ENCODE results near the gene OR2L3.

DNA sequence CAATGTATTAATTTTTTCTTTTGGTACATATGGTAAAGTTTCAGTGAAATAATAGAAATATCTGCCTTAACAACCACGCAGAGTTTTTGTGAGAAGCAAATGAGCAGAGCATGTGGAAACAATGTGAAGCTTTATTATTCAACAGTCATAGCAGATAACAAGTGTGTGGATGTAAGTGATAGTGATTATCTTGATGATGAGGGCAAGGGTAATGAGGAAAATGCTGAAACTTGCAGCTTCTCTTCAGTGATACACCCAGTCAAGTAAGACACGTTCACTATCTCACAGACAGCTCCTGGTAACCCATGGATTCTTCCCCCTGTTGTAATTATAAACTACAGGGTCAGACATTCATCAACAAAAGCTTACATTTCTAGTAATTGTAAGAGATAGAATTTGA lies 47.8 kb upstream of the OR2L3 start:
- TF ChIP-seq, protein P1, sequence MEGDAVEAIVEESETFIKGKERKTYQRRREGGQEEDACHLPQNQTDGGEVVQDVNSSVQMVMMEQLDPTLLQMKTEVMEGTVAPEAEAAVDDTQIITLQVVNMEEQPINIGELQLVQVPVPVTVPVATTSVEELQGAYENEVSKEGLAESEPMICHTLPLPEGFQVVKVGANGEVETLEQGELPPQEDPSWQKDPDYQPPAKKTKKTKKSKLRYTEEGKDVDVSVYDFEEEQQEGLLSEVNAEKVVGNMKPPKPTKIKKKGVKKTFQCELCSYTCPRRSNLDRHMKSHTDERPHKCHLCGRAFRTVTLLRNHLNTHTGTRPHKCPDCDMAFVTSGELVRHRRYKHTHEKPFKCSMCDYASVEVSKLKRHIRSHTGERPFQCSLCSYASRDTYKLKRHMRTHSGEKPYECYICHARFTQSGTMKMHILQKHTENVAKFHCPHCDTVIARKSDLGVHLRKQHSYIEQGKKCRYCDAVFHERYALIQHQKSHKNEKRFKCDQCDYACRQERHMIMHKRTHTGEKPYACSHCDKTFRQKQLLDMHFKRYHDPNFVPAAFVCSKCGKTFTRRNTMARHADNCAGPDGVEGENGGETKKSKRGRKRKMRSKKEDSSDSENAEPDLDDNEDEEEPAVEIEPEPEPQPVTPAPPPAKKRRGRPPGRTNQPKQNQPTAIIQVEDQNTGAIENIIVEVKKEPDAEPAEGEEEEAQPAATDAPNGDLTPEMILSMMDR (IDR thresholded peaks at IDR 0.05): no peak
- TF ChIP-seq POLR2AphosphoS5 (IDR thresholded peaks at IDR 0.05): no peak

Data from prostate gland (tissue), 2 donors.